Activated CD8-positive, alpha-beta memory T cell treated with anti-CD3 and anti-CD28 coated beads, Interleukin-2, amount 50 U/mL, for 1 hour (primary cell): Measurements from ENCODE around the gene TBL1X.
"Not testable (repeated sequence)": the region's sequence is repeated elsewhere in the genome, so short reads cannot be mapped to it uniquely, and the experiment has no call there.

Experiments used
- DNase-seq: peaks from one replicate; pipeline ENCODE4 v3.0.0-alpha.2; 2020; ENCODE audit errors: extremely low read depth

Gene TBL1X

DNA sequence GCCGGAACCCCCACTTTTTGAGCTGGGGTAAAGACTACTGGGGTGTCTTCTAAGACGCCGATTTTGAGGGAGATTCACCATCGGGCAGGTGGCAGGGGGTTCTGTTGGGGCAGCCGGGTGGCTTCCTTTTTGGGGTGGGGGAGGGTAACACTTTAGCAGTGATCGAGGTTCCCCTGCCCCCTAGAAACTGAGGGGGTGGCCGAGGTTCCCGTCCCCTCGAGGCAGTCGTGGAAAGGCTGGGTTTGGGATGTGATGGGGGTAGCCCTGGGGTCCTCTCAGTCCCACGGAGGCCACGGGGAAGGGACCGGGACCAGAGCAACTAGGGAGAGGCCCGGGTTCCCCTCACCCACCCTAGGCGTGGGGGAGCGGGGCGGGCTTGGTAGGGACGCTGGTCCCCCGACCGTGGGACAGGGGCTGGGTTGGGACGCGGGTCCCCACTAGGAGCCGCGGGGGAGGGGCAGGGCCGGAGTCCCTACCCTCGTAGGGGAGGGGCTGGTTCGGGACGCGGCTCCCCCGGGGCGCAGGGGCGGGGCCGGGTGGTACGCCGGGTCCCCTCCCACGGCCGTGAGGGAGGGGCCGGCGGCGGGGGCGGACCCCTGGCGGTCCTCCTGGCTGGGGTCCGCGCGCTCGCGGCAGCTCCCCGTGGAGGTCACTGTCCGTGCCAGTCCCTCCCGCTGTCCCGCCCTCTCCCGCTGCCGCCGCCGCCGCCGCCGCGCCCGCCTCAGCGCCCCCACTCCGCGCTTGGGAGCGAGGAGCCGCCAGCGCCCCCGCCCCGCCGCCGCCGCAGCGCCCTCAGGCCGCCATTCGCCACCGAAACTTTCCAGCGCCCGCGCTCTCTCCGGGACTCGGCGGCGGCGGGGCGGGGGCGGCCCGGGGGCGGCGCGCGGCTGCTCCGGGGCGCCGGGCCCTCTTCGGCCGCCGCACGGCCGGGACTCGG lies at the start of gene TBL1X:
TBL1X (plus strand) TSS at position 624 of the 937 bp plus-strand sequence. CDS start 188,529 bp downstream, outside the sequence.
- DNase-seq = no peak

- DNase-seq = no peak
Observed at GRCh38 chrX:9416562-9417348, 48.1 kb upstream of the TBL1X start.

DNA sequence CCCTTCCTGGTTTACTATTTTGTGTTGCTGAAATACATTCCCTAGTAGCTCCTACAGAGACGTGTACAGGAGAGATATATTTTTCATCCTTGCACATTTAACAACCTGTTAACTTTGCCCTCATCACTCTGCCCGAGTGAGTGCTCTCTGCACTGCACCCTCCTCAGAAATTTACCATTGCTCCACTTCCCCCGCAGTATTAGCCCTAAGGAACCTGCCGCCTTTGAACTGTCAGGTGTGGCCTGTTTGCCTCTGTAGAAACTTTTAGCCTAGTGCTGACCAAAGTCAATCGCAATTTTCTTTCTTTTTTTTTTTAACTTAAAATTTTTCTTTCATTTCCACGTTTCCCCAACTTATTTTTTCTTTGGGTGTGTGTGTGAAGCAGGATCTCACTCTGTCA lies 46.6 kb upstream of the TBL1X start:
- DNase-seq = no peak

DNA sequence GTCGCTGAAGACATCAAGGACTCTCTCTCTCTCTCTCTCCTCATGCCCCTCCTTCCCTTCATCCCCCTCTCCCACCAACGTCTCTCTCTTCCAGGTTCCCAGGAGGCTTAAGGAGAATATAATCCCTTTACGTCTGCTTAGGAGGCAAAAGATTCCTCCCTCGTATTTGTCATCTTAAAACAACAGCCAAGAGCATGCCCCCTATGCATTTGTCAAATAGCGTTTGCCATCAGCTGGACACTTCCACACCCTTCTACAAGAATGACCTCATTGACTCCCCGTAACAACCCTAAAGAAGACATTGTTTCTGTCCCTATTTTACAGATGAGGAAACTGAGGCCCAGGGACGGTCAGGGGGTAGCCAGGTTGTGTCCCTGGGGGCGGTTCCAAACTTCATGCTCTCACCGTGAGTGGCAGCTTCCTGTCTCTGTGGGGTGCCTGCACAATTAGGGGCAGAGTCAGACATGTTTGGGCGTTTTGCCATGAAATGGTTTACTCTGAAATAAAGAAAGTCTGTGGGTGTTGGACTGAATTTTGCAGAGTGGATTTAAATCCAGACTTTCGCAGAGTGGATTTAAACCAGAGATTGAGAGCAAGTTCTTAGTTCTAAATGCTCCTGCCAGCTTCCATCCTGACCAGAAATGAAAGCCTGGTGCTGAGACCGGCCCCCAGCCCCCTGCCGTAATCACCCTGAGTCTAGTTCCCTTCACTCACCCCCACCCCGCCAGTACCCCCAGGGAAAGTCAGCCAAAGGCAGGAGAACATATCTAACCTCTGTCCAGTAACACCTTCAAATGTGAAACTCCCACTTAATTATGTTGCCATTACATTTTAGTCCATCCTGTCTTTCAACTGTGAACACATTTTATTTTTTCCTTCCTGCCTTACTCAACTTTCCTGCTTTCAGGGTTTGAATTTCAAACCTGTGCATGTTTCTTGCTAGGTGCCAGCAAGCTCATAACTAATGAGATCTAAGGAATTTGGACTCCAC lies 44.3 kb upstream of the TBL1X start:
- no peak for DNase-seq

DNA sequence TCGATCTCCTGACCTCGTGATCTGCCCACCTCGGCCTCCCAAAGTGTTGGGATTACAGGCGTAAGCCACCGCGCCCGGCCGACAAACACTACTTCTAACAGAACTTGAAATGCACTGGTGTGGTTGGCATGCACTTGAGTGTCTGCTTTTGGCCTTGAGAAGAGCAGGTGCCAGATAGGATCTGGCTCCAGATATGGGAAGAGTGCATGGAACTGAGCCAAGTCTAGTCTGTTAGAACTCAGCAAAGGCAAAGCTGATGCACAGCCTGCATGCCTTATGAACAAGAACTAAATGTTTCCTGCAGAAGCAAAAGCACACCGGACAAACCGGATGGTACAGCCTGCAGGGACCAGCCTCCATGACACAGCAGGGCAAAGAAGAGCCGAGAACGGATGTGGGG lies 35.1 kb upstream of the TBL1X start:
- no peak for DNase-seq

DNA sequence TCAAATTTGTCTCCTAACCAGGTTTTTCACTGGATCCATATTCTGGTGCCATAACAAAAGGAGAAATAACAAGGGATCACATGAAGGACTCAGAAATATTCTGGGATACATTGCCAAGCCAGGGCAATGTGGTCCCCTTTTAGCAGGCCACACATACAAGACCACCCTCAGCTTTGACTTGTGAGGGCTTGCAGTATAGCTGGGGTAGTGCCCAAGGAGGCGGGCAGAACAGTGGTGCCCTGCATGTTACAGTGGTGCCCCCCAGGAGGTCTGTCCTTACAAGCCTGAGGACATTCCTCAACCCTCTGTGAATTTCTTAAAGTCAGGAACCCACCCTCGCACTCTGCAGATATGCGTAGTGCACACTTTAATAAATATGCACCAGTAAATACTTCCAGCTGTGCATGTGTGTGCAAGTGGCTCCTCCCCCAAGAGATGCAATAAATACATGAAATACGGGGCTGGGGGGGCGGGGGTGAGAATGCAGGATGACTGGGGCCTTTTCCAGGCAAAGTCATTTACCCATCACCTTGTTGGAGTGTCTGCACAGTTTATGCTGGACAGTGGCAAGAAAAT lies 34.4 kb upstream of the TBL1X start:
- DNase-seq = no peak

- no peak for DNase-seq
Observed at GRCh38 chrX:9431281-9431680, 33.6 kb upstream of the TBL1X start.

- no peak for DNase-seq
Observed at GRCh38 chrX:9433596-9433995, 31.3 kb upstream of the TBL1X start.

DNA sequence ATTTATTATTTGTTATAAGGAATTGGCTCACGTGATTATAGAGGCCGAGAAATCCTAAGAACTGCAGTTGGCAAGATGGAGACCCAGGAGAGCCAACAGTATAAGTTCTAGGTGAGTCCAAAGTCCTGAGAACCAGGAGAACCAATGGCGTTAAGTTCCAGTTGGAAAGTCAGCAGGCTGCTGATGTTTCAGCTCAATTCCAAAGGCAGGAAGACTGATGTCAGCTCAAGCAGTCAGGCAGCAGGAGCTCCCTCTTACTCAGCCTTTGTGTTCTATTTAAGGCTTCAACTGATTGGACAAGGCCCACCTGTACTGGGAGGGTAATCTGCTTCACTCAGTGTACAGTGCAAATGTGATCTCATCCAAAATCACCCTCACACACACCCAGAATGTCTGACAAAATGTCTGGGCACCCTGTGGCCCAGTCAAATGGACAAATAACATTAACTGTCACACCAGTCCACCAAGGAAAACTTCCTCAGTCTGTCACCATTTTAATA lies 30.8 kb upstream of the TBL1X start:
- DNase-seq = no peak

GRCh38 chrX:9435086-9435485 lies 29.8 kb upstream of the TBL1X start:
- DNase-seq = not testable (repeated sequence)

GRCh38 chrX:9436812-9437211 lies 28.0 kb upstream of the TBL1X start:
- no peak for DNase-seq

GRCh38 chrX:9438933-9439494 lies 25.8 kb upstream of the TBL1X start:
- DNase-seq = no peak

DNA sequence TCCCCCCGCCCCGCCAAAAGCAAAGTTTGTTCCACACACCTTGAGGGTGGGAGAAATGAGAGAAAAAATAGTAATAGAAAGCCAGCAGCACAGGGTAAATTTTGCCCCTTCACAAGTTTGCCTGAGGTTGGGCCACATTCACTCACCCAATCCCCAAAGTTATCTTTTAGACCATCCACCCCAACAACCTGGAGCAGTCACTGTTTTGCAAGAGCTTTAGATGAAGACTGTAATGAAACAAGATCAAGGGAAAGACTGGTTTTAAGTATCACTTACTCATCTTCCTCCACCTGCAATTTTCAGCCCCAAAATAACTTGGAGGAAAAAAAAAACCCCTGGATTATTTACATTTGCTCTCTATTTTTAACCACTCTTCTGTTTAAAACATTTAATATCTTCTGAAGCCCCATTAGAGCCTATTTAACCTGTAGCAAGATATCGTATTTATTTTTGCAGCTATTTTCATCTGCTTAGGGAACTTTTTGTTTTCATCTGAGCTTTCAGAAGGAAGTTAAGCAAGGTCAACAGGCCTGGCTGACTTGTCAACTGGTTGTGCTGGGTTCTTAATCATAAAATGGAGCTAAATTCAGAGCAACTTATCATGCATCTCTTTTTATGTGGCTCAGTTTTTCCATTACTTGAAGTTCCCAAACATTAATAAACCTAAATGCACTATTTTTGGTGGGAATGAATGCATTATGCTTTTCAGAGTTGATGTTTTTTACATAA lies 24.6 kb upstream of the TBL1X start:
- DNase-seq = no peak

GRCh38 chrX:9442056-9442455 lies 22.8 kb upstream of the TBL1X start:
- no peak for DNase-seq

DNA sequence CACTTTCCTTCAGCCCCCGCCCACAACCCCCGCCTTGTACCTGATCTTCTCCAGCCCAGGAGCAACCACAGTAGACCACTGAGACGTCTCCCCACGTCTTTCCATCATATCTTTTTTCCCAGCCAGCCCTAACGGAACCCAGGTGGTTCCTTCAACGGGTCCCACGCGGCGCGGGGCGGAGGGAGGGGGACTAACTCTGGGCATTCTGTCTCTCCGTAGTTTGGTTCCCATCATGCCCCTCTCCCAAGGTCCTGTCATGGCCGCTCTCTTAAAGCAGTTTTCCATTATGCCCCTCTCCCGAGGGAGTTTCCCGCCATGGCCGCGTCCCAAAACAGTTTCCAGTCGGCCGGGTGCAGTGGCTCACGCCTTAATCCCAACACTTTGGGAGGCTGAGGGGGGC lies 21.5 kb upstream of the TBL1X start:
- DNase-seq = no peak

GRCh38 chrX:9447906-9448305 lies 17.0 kb upstream of the TBL1X start:
- no peak for DNase-seq

DNA sequence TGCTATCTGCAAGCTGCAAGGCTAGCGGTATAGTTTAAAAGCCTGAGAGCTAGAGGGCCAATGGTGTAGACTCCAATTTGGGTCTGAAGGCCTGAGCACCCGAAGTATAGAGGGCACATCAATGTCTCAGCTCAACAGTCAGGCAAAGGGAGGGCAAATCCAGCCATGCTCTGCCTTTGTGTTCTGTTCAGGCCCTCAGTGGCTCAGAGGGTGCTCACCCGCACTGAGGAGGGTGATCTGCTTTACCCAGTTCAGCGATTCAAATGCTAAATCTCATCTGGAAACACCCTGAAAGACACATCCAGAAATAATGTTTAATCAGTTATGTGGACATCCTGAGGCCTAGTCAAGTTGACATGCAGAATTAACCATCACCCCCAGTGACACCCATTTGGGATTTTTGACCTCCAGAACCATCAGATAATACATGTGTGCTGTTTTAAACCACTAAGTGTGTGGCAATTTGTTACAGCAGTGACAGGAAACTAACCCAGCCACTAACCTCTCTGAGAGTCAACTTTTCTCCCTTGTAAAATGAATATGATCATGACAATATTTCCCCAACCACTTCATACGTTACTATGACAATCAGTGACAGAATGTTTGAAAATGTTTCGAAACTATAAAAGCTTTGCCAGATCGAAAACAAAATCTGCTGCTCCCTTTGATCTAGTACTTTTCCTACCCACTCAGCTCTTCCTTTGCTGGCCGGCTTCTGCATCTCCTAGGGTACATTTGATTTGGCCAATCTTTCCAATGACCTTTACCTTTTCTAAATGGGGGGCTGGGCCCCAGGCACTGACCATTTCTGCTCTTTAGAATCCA lies 8.4 kb upstream of the TBL1X start:
- no peak for DNase-seq

DNA sequence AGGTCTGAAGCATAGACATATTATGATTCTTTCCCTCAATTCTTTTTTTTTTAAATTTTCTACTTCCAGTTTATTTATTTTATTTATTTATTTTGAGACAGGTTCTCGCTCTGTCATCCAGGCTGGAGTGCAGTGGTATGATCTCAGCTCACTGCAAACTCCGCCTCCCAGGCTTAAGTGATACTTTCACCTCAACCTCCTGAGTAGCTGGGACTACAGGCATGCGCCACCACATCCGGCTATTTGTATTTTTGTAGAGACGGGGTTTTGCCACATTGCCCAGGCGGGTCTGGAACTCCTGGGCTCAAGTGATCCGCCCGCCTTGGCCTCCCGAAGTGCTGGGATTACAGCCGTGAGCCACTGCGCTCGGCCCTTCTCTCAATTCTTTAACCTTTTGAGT lies 6.8 kb upstream of the TBL1X start:
- DNase-seq = not testable (repeated sequence)

GRCh38 chrX:9458516-9459078 lies 6.3 kb upstream of the TBL1X start:
- no peak for DNase-seq
